NT2/D1 (cell line): ENCODE data around the gene HCFC1.

Source experiments
- DNase-seq: peaks from one replicate; pipeline ENCODE4 v3.0.0-alpha.2; 2011; ENCODE audit warnings: low read depth, low spot score
- H3K27me3 ChIP-seq: 2 replicates; pipeline ENCODE4 v1.6.0; 2011; ENCODE audit warnings: mild to moderate bottlenecking; ENCODE audit not compliant: insufficient read length, insufficient read depth
- H3K36me3 ChIP-seq: 2 replicates; pipeline ENCODE4 v1.6.1; 2011; ENCODE audit warnings: mild to moderate bottlenecking, low read length, mixed read lengths; ENCODE audit not compliant: insufficient read depth, insufficient read length
- H3K4me1 ChIP-seq: 2 replicates; pipeline ENCODE4 v1.5.1; 2011; ENCODE audit not compliant: insufficient read depth, insufficient read length
- H3K4me3 ChIP-seq: 2 replicates; pipeline ENCODE4 v1.5.1; 2011; ENCODE audit warnings: low read depth; ENCODE audit not compliant: insufficient read length
- H3K9ac ChIP-seq: 2 replicates; pipeline ENCODE4 v1.6.0; 2011; ENCODE audit warnings: low read depth; ENCODE audit not compliant: insufficient read length
- H3K9me3 ChIP-seq: 2 replicates; pipeline ENCODE4 v1.5.1; 2011; ENCODE audit warnings: mild to moderate bottlenecking, low read length; ENCODE audit not compliant: insufficient read depth
- SUZ12 ChIP-seq: IDR thresholded peaks from 2 replicates; pipeline ENCODE4 v1.6.1; 2011; ENCODE audit not compliant: insufficient read length, insufficient read depth; ENCODE audit errors: extremely low read depth
- YY1 ChIP-seq: IDR thresholded peaks from 2 replicates; pipeline ENCODE4 v1.6.1; 2011; ENCODE audit not compliant: insufficient read length, insufficient read depth
- ZNF274 ChIP-seq: IDR thresholded peaks from 2 replicates; pipeline ENCODE4 v1.6.1; 2011; ENCODE audit warnings: mild to moderate bottlenecking, low read depth, low read length

Gene HCFC1

GRCh38 chrX:153900831-153901752, 70.5 kb downstream of the HCFC1 start:
- Histone ChIP-seq H3K4me3 (no peak overlapping the region), H3K36me3 (no peaks in the 10 kb centered on the region), H3K27me3 (no peaks in the 10 kb centered on the region), H3K9ac (peak overlapping the region; percentile 4), H3K4me1 (peaks cover 5% of the 10 kb centered on the region), H3K9me3 (no peaks in the 10 kb centered on the region)
- TF ChIP-seq SUZ12 (no peak), ZNF274 (no peak), YY1 (no peak)
- no peak for DNase-seq

- H3K4me1 ChIP-seq, result peaks cover 2% of the 10 kb centered on the region
- no peaks in the 10 kb centered on the region for H3K9me3 ChIP-seq
- no peaks in the 10 kb centered on the region for H3K36me3 ChIP-seq
- DNase-seq, result no peak
- no peak for TF ChIP-seq YY1
- no peak for TF ChIP-seq SUZ12
- no peak for TF ChIP-seq ZNF274
- no peaks in the 10 kb centered on the region for H3K27me3 ChIP-seq
- no peak overlapping the region for H3K4me3 ChIP-seq
- H3K9ac ChIP-seq, result no peak overlapping the region
These were observed 73.7 kb downstream of the HCFC1 start for GRCh38 chrX:153897899-153898298.
